ENCODE measurements around the gene HBB.

DNA sequence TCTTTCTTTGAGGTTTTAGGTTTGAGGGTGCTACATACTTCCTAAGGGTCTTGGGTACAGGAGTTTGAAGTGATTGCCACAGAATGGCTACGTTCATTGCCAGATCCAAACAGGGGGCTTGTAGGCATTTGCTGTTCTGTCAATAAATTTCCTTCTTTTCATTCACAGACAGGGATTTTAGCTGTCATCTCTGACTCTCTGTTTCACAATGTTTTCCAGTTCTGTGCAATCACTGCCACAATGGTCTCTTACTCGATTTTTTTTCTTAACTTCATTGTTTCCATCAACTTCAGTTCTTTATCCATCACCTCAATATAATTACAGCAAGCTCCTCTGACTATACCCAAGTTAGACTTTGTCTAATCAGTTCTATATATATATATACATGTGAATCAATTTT, 13.6 kb upstream of the HBB start:
- TF ChIP-seq, protein P1, sequence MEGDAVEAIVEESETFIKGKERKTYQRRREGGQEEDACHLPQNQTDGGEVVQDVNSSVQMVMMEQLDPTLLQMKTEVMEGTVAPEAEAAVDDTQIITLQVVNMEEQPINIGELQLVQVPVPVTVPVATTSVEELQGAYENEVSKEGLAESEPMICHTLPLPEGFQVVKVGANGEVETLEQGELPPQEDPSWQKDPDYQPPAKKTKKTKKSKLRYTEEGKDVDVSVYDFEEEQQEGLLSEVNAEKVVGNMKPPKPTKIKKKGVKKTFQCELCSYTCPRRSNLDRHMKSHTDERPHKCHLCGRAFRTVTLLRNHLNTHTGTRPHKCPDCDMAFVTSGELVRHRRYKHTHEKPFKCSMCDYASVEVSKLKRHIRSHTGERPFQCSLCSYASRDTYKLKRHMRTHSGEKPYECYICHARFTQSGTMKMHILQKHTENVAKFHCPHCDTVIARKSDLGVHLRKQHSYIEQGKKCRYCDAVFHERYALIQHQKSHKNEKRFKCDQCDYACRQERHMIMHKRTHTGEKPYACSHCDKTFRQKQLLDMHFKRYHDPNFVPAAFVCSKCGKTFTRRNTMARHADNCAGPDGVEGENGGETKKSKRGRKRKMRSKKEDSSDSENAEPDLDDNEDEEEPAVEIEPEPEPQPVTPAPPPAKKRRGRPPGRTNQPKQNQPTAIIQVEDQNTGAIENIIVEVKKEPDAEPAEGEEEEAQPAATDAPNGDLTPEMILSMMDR (IDR thresholded peaks at IDR 0.05; ENCODE audit: poor library complexity, severe bottlenecking), result no peak
- TF ChIP-seq EZH2 (IDR thresholded peaks at IDR 0.05; ENCODE audit: borderline replicate concordance, insufficient read depth, low read length, poor library complexity, severe bottlenecking) (no peak), POLR2AphosphoS5 (IDR thresholded peaks at IDR 0.05) (no peak), MXI1 (conservative IDR thresholded peaks at IDR 0.05; ENCODE audit: poor library complexity, severe bottlenecking) (no peak), SMC3 (conservative IDR thresholded peaks at IDR 0.05; ENCODE audit: poor library complexity) (no peak), RAD21 (conservative IDR thresholded peaks at IDR 0.05) (no peak)

Data from neural cell (in vitro differentiated cells).